ENCODE measurements around the gene BTF3. TPM values are rescaled to one million over a fixed set of nuclear protein-coding genes. Genes with fewer than 3 reads are reported as not detected.

Gene BTF3
- total and polyA plus RNA-seq, 9 of the 15 experiments (the other 6 are each of a cell fraction or from before 2014, with no cell fraction given) = 534 to 1,637 (median 848) TPM

DNA sequence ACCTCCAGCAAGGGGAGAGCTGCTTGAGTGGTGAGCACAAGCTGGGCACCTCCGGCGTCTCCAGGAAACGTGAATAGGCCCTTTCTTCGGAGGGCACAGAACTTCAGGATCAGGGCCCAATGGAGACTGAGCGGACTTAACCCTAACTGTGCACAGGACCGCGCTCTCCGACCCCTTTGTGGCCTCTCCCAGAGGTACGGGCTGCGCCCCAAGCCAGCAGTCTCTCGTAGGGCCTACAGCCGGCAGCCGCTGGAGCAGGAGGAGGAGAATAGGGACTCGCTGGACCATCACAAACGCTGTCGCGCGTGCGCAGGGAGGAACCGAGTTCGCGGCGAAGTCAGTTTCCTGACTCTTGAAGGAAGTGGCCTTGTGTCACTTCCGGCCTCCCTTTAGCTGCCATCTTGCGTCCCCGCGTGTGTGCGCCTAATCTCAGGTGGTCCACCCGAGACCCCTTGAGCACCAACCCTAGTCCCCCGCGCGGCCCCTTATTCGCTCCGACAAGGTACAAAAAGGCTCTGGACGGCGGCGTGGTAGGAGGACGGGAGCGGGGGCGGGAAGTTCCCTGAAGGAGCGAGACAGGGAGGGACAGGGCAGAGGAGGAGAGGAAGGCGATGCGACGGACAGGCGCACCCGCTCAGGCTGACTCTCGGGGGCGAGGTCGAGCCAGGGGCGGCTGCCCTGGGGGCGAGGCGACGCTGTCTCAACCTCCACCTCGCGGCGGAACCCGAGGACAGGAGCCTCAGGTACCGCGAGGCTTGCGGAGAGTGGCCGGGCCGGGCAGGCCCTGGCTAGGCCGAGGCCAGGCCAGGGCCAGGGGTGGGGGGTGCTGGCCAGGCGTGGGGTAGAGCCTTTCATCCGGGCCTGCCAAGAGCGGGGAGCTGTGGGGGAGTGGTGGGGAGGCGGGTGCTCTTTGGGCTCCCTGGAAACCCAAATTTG, at the start of gene BTF3 (continued):
- TF ChIP-seq, protein P1, sequence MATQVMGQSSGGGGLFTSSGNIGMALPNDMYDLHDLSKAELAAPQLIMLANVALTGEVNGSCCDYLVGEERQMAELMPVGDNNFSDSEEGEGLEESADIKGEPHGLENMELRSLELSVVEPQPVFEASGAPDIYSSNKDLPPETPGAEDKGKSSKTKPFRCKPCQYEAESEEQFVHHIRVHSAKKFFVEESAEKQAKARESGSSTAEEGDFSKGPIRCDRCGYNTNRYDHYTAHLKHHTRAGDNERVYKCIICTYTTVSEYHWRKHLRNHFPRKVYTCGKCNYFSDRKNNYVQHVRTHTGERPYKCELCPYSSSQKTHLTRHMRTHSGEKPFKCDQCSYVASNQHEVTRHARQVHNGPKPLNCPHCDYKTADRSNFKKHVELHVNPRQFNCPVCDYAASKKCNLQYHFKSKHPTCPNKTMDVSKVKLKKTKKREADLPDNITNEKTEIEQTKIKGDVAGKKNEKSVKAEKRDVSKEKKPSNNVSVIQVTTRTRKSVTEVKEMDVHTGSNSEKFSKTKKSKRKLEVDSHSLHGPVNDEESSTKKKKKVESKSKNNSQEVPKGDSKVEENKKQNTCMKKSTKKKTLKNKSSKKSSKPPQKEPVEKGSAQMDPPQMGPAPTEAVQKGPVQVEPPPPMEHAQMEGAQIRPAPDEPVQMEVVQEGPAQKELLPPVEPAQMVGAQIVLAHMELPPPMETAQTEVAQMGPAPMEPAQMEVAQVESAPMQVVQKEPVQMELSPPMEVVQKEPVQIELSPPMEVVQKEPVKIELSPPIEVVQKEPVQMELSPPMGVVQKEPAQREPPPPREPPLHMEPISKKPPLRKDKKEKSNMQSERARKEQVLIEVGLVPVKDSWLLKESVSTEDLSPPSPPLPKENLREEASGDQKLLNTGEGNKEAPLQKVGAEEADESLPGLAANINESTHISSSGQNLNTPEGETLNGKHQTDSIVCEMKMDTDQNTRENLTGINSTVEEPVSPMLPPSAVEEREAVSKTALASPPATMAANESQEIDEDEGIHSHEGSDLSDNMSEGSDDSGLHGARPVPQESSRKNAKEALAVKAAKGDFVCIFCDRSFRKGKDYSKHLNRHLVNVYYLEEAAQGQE (IDR thresholded peaks at IDR 0.05; ENCODE audit: borderline replicate concordance) = peak; percentile 35
- TF ChIP-seq, protein P1 (CRISPR knock-in tag; IDR thresholded peaks at IDR 0.05; ENCODE audit: low read depth) = no peak
- TF ChIP-seq, protein P2, sequence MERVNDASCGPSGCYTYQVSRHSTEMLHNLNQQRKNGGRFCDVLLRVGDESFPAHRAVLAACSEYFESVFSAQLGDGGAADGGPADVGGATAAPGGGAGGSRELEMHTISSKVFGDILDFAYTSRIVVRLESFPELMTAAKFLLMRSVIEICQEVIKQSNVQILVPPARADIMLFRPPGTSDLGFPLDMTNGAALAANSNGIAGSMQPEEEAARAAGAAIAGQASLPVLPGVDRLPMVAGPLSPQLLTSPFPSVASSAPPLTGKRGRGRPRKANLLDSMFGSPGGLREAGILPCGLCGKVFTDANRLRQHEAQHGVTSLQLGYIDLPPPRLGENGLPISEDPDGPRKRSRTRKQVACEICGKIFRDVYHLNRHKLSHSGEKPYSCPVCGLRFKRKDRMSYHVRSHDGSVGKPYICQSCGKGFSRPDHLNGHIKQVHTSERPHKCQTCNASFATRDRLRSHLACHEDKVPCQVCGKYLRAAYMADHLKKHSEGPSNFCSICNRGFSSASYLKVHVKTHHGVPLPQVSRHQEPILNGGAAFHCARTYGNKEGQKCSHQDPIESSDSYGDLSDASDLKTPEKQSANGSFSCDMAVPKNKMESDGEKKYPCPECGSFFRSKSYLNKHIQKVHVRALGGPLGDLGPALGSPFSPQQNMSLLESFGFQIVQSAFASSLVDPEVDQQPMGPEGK (CRISPR knock-in tag; IDR thresholded peaks at IDR 0.05; ENCODE audit: borderline replicate concordance) = no peak
- TF ChIP-seq MYC (IDR thresholded peaks at IDR 0.05; ENCODE audit: low read depth, low read length) (peak; percentile 97), MYC (CRISPR knock-in tag; IDR thresholded peaks at IDR 0.05; ENCODE audit: borderline replicate concordance, low read depth) (peak; percentile 96), RBBP5 (IDR thresholded peaks at IDR 0.05; ENCODE audit: borderline replicate concordance, insufficient read depth, low read length, poor library complexity, severe bottlenecking) (peak; percentile 81), MTA3 (IDR thresholded peaks at IDR 0.05; ENCODE audit: borderline replicate concordance) (peak; percentile 62), ZEB2 (IDR thresholded peaks at IDR 0.05) (no peak), ZC3H4 (CRISPR knock-in tag; IDR thresholded peaks at IDR 0.05; ENCODE audit: borderline replicate concordance) (peak; percentile 74; the same call in 1 of the 2 replicates), HMGN3 (IDR thresholded peaks at IDR 0.05; ENCODE audit: borderline replicate concordance, extremely low read depth, insufficient read length, low read depth, low read length) (peak; percentile 59), KDM5B (IDR thresholded peaks at IDR 0.05; ENCODE audit: insufficient replicate concordance, low read depth, low read length) (peak; percentile 95), ZNF41 (CRISPR knock-in tag; conservative IDR thresholded peaks at IDR 0.05) (no peak), SP1 (CRISPR knock-in tag; IDR thresholded peaks at IDR 0.05) (peak; percentile 72), ZNF263 (CRISPR knock-in tag; IDR thresholded peaks at IDR 0.05; ENCODE audit: borderline replicate concordance) (peak; percentile 65), ZNF12 (CRISPR knock-in tag; IDR thresholded peaks at IDR 0.05) (peak; percentile 72; the same call in 1 of the 2 replicates), POLR2B (IDR thresholded peaks at IDR 0.05; ENCODE audit: low read depth, partially characterized antibody) (peak; percentile 93), PRPF4 (IDR thresholded peaks at IDR 0.05; ENCODE audit: insufficient read depth, low read depth, low read length, poor library complexity, severe bottlenecking) (peak; percentile 71)
